Thymus (tissue), 11 donors: Measurements from ENCODE around the gene MLLT1. TPM values are rescaled to one million over a fixed set of nuclear protein-coding genes. Genes with fewer than 3 reads are reported as not detected.

Source experiments
- DNase-seq, 9 donors: peaks; one replicate each; pipeline ENCODE4 v3.0.0-alpha.2; 2013; ENCODE audit warnings: low spot score in 9 of 9, low read depth in 6 of 9, missing footprints in 1 of 9
- H3K27ac ChIP-seq, 2 donors: one replicate each; pipeline ENCODE4 v1.5.1; 2013; ENCODE audit warnings: control low read depth in 1 of 2, low read depth in 1 of 2, low read length in 1 of 2, mild to moderate bottlenecking in 1 of 2, moderate library complexity in 1 of 2
- H3K27me3 ChIP-seq, 2 donors: one replicate each; pipeline ENCODE4 v1.5.1; 2013; ENCODE audit warnings: low read length in 1 of 2; ENCODE audit not compliant: control insufficient read depth in 2 of 2, insufficient read depth in 1 of 2
- H3K36me3 ChIP-seq, 2 donors: one replicate each; pipeline ENCODE4 v1.5.1; 2013; ENCODE audit warnings: low read length in 1 of 2, mild to moderate bottlenecking in 1 of 2, moderate library complexity in 1 of 2; ENCODE audit not compliant: control insufficient read depth in 2 of 2, insufficient read depth in 2 of 2
- H3K4me1 ChIP-seq, 2 donors: one replicate each; pipeline ENCODE4 v1.5.1; 2013; ENCODE audit warnings: low read length in 2 of 2; ENCODE audit not compliant: control insufficient read depth in 2 of 2, insufficient read depth in 2 of 2
- H3K4me3 ChIP-seq, 2 donors: one replicate each; pipeline ENCODE4 v1.5.1; 2013; ENCODE audit warnings: low read length in 2 of 2, control low read depth in 1 of 2, mild to moderate bottlenecking in 1 of 2
- H3K9me3 ChIP-seq, 2 donors: one replicate each; pipeline ENCODE4 v1.5.1; 2013; ENCODE audit warnings: low read length in 1 of 2, mild to moderate bottlenecking in 1 of 2; ENCODE audit not compliant: control insufficient read depth in 2 of 2, insufficient read depth in 1 of 2
- WGBS: extraction: QIAGEN DNeasy Blood & Tissue Kit; methylation state at CpG from one replicate; pipeline ENCODE4 v1.1.7; 2013; 5-methylcytosine and 5-hydroxymethylcytosine counted together
- polyA plus RNA-seq: library from polyadenylated mRNA; stranded (reverse); fragments of 200-250 nt; gene quantifications from one replicate; pipeline ENCODE4 v1.2.3, GENCODE V29; 2013
- total RNA-seq: library from RNA; stranded (reverse); fragments of 120-200 nt; gene quantifications from one replicate; pipeline ENCODE4 v1.2.4, GENCODE V29; 2013
- donor health status: healthy.

Gene MLLT1
- total and polyA plus RNA-seq, 2 donors = 6.9 to 24.7 TPM

GRCh38 chr19:6236310-6237291, 43.2 kb downstream of the MLLT1 start:
- DNase-seq = no peak
- no peak overlapping the region for H3K27ac ChIP-seq
- 95% methylated on average over 39 of the region's 39 CpGs for WGBS

DNA sequence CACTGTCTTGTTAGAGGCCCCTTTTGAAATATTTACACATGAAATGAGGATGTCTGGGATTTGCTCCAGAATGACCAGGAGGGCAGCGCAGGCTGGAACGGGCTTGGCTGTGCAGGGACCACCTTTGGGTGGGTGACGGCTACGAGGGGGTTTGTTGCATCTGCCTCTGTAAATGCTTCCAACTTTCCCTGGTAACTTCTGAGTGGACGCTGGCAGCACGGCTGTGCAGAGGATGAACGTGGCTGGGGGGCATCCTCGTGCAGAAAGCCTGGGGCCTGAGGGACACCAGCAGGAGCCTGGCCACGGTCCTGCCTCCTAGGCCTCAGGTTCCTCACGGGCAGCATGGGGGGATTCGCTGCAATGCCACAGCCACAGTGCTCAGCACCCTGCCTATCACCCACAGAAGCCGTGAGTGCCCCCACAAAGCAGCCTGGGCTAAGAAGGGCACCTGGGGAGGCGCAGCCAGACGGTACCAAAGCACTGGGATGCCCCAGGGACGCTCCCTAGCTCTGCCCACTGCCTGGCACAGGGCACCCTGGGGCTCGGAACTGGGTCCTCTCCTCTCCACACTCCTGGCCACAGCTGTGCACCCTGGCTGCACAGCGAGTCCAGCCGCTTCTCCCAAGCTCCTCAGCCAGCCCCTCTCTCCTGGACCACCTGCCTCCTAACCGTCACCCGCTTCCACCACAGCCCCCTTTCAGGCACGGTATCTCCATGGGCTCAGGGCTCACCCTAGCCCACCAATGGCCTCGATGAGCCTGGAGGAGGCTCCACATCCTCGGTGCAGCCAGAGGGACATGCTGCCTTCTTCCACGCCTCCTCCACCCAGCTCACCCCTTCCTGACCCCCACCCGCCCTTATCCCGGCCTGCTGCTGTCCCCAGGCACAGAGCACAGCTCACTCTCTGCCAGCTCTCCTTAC, 44.5 kb downstream of the MLLT1 start:
- WGBS = 96% methylated on average over 26 of the region's 26 CpGs
- no peak overlapping the region for H3K27ac ChIP-seq
- peaks cover 4 to 9% of the 10 kb centered on the region in 2 donors for H3K36me3 ChIP-seq
- DNase-seq = no peak
- no peaks in the 10 kb centered on the region for H3K27me3 ChIP-seq
- H3K9me3 ChIP-seq = no peaks in the 10 kb centered on the region
- peaks cover 11 to 40% of the 10 kb centered on the region in 2 donors for H3K4me1 ChIP-seq
- H3K4me3 ChIP-seq = no peak overlapping the region

More at GRCh38 chr19:6236310-6237291, 43.2 kb downstream of the MLLT1 start:
- Histone ChIP-seq H3K27me3 (no peaks in the 10 kb centered on the region), H3K36me3 (peaks cover 0 to 5% of the 10 kb centered on the region in 2 donors), H3K4me1 (peaks cover 11 to 40% of the 10 kb centered on the region in 2 donors), H3K4me3 (no peak overlapping the region), H3K9me3 (no peaks in the 10 kb centered on the region)

DNA sequence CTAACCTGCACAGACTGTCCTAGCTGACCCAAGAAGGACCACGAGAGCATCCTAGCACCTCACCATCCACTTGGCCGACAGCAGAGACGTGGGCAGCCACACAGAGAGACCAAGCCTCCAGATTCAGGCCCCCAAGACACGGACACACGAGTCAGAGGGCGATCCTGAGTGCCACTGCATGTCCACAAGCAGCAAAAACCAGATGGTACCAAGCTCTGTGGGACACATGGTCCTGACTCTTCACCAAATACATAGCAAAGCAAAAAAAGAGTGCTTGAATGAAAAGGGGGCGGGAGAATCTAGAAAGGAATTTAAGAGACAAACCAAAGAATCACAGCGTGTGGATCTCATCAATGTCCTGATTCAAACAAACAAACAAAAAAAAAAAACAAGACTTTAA, 45.2 kb downstream of the MLLT1 start:
- Histone ChIP-seq H3K9me3 (no peaks in the 10 kb centered on the region), H3K4me1 (peaks cover 11 to 36% of the 10 kb centered on the region in 2 donors), H3K36me3 (peaks cover 11 to 13% of the 10 kb centered on the region in 2 donors), H3K27me3 (no peaks in the 10 kb centered on the region), H3K27ac (no peak overlapping the region), H3K4me3 (no peak overlapping the region)
- DNase-seq = no peak
- WGBS = 93% methylated on average over 8 of the region's 8 CpGs

DNA sequence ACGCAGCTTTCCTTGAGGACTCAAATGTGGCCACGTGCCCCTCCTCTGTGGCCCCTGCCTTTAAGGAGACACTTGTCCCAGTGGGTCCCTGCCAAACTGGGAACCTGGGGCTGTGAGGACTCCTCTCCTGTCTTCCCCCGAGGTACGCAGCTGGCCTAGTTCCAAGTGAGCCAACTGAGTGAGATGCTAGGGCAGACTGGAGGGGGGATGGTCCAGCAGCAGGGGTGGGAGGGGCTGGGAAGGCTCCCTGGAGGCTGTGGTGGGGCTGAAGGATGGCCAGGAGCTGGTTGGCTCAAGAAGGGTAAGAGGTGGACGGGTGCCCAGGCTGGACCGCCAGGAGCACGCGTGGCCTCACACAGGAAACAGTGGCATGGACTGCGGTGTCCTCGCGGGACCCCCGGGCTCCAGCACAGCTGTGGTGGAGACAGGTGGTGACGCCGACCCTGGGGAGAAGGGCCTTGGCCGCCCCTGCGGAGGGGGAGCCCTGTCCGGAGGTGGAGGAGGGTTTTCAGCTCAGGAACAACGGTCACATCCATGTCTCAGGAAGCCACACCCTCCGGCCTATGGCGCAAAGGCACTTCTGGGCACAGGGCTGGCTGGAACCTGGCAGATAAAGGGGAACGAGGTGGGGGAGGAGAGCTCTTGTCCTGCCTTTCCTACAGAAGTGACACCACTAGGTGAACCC, 45.8 kb downstream of the MLLT1 start:
- H3K27ac ChIP-seq = no peak overlapping the region
- peaks cover 11 to 37% of the 10 kb centered on the region in 2 donors for H3K4me1 ChIP-seq
- no peaks in the 10 kb centered on the region for H3K9me3 ChIP-seq
- H3K27me3 ChIP-seq = no peaks in the 10 kb centered on the region
- H3K4me3 ChIP-seq = no peak overlapping the region
- 20% methylated on average over 21 of the region's 21 CpGs for WGBS
- H3K36me3 ChIP-seq = peaks cover 13 to 14% of the 10 kb centered on the region in 2 donors
- DNase-seq = no peak

- Histone ChIP-seq H3K4me3 (no peak overlapping the region), H3K4me1 (peaks cover 12 to 37% of the 10 kb centered on the region in 2 donors), H3K36me3 (peaks cover 13 to 17% of the 10 kb centered on the region in 2 donors), H3K27me3 (no peaks in the 10 kb centered on the region), H3K9me3 (no peaks in the 10 kb centered on the region), H3K27ac (peak overlapping the region in 1 of 2 donors; percentile 64)
- no peak for DNase-seq
- WGBS = 79% methylated on average over 30 of the region's 30 CpGs
These were observed 46.5 kb downstream of the MLLT1 start for GRCh38 chr19:6233056-6233826.

DNA sequence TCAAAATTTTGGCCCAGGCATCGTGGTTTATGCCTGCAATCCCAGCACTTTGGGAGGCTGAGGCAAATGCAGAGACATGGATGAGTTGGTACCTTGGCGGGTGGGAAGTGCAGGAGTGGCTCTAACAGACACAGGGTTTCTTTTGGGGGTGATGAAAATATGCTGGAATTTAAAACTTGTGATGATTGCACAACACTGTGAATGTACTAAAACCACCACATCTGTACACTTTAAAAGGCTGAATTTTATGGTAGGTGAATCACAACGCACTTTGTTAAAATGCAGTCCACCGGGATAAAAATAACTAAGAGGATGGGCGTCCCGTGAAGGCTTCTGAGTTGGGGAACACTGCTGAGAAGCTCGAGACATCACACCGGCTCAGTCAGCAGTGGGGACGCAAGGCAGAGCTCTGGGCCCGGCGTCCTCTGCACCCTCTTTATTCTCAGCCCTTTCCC, 47.1 kb downstream of the MLLT1 start:
- Histone ChIP-seq H3K36me3 (peaks cover 13 to 18% of the 10 kb centered on the region in 2 donors), H3K4me3 (no peak overlapping the region), H3K27me3 (no peaks in the 10 kb centered on the region), H3K4me1 (peaks cover 18 to 37% of the 10 kb centered on the region in 2 donors), H3K9me3 (no peaks in the 10 kb centered on the region), H3K27ac (peak overlapping the region in 1 of 2 donors; percentile 8)
- WGBS = 94% methylated on average over 11 of the region's 11 CpGs
- DNase-seq = no peak

DNA sequence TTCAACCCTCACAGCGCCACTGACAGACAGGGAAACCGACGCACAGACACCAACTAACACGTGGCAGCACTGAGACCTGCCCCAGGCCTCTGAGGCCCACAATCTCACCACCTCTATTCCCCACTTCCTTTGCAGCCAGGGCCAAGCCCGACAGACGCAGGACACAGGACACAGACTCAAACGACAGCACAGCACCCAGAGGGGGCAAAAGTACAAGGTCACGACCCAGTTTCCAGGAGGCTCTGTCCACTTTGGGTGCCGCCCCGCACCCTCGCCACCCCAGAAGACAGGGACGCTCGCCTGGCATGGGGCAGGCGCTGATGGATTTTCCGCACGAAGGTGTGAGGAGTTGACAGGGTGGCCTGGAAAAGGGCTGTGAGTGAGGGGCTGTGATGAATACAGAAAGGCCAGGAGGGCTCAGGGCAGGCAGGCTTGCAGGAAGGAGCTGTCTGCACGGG, 48.8 kb downstream of the MLLT1 start:
- Histone ChIP-seq H3K4me1 (peaks cover 22 to 52% of the 10 kb centered on the region in 2 donors), H3K4me3 (no peak overlapping the region), H3K27me3 (no peaks in the 10 kb centered on the region), H3K9me3 (no peaks in the 10 kb centered on the region), H3K27ac (no peak overlapping the region), H3K36me3 (peaks cover 20 to 33% of the 10 kb centered on the region in 2 donors)
- WGBS = 96% methylated on average over 17 of the region's 17 CpGs
- DNase-seq = no peak
